ENCODE measurements around the gene ARID1B. TPM values are rescaled to one million over a fixed set of nuclear protein-coding genes. Genes with fewer than 3 reads are reported as not detected.
A peak's percentile ranks its signal among the peaks of the same experiment; 100 is the strongest.

ARID1B gene
- total RNA-seq, 2 donors from 2014 or later, result 92.3 to 129 TPM

GRCh38 chr6:156988276-156989158, 211.3 kb downstream of the ARID1B start:
- ATAC-seq (no peak), DNase-seq (ENCODE audit: low spot score) (no peak)
- H3K9me3 Mint-ChIP-seq, result no peaks in the 10 kb centered on the region
- no peaks in the 10 kb centered on the region for H3K27me3 Mint-ChIP-seq
- no peaks in the 10 kb centered on the region for H3K36me3 Mint-ChIP-seq
- no peak overlapping the region for H3K4me3 Mint-ChIP-seq
- peaks cover 35 to 43% of the 10 kb centered on the region in 2 donors for H3K4me1 Mint-ChIP-seq (ENCODE audit: low read depth in 2 of 2)
- no peak overlapping the region for H3K27ac Mint-ChIP-seq

GRCh38 chr6:156989159-156989806, 212.1 kb downstream of the ARID1B start:
- Mint-ChIP-seq H3K4me1 (ENCODE audit: low read depth in 2 of 2) (peaks cover 27 to 35% of the 10 kb centered on the region in 2 donors), H3K27me3 (no peaks in the 10 kb centered on the region), H3K9me3 (no peaks in the 10 kb centered on the region), H3K27ac (no peak overlapping the region), H3K4me3 (no peak overlapping the region), H3K36me3 (no peaks in the 10 kb centered on the region)
- DNase-seq (ENCODE audit: low spot score) (no peak), ATAC-seq (no peak)

GRCh38 chr6:156992020-156992804, 215.0 kb downstream of the ARID1B start:
- Mint-ChIP-seq H3K27me3 (no peaks in the 10 kb centered on the region), H3K27ac (no peak overlapping the region), H3K4me1 (ENCODE audit: low read depth in 2 of 2) (peaks cover 25 to 34% of the 10 kb centered on the region in 2 donors), H3K9me3 (no peaks in the 10 kb centered on the region), H3K36me3 (no peaks in the 10 kb centered on the region), H3K4me3 (no peak overlapping the region)
- DNase-seq (ENCODE audit: low spot score) (no peak), ATAC-seq (no peak)

GRCh38 chr6:156993713-156994112, 216.5 kb downstream of the ARID1B start:
- DNase-seq (ENCODE audit: low spot score), result no peak
- Mint-ChIP-seq H3K4me1 (ENCODE audit: low read depth in 2 of 2) (peaks cover 15 to 23% of the 10 kb centered on the region in 2 donors), H3K27me3 (no peaks in the 10 kb centered on the region), H3K9me3 (no peaks in the 10 kb centered on the region), H3K27ac (no peak overlapping the region), H3K4me3 (no peak overlapping the region), H3K36me3 (no peaks in the 10 kb centered on the region)
- no peak for ATAC-seq

GRCh38 chr6:156994215-156995076, 217.3 kb downstream of the ARID1B start:
- no peak overlapping the region for H3K4me3 Mint-ChIP-seq
- DNase-seq (ENCODE audit: low spot score), result no peak
- ATAC-seq, result no peak
- no peaks in the 10 kb centered on the region for H3K9me3 Mint-ChIP-seq
- no peak overlapping the region for H3K27ac Mint-ChIP-seq
- no peaks in the 10 kb centered on the region for H3K27me3 Mint-ChIP-seq
- no peaks in the 10 kb centered on the region for H3K36me3 Mint-ChIP-seq
- peaks cover 10 to 16% of the 10 kb centered on the region in 2 donors for H3K4me1 Mint-ChIP-seq (ENCODE audit: low read depth in 2 of 2)

- ATAC-seq (no peak), DNase-seq (ENCODE audit: low spot score) (no peak)
- Mint-ChIP-seq H3K36me3 (no peaks in the 10 kb centered on the region), H3K27ac (no peak overlapping the region), H3K4me3 (no peak overlapping the region), H3K4me1 (ENCODE audit: low read depth in 2 of 2) (peaks cover 14 to 22% of the 10 kb centered on the region in 2 donors), H3K27me3 (no peaks in the 10 kb centered on the region), H3K9me3 (no peaks in the 10 kb centered on the region)
These were observed 218.3 kb downstream of the ARID1B start for GRCh38 chr6:156995502-156995901.

- H3K9me3 Mint-ChIP-seq, result no peaks in the 10 kb centered on the region
- H3K4me1 Mint-ChIP-seq (ENCODE audit: low read depth in 2 of 2), result peaks cover 17 to 22% of the 10 kb centered on the region in 2 donors
- DNase-seq (ENCODE audit: low spot score), result no peak
- no peak for ATAC-seq
- H3K4me3 Mint-ChIP-seq, result no peak overlapping the region
- no peak overlapping the region for H3K27ac Mint-ChIP-seq
- H3K36me3 Mint-ChIP-seq, result no peaks in the 10 kb centered on the region
- no peaks in the 10 kb centered on the region for H3K27me3 Mint-ChIP-seq
These were observed 219.1 kb downstream of the ARID1B start for GRCh38 chr6:156996265-156996664.

- Mint-ChIP-seq H3K9me3 (no peaks in the 10 kb centered on the region), H3K36me3 (no peaks in the 10 kb centered on the region), H3K4me1 (ENCODE audit: low read depth in 2 of 2) (peaks cover 18 to 19% of the 10 kb centered on the region in 2 donors)
These were observed 221.7 kb downstream of the ARID1B start for GRCh38 chr6:156998794-156999330.

GRCh38 chr6:156999762-157000161, 222.6 kb downstream of the ARID1B start:
- Mint-ChIP-seq H3K9me3 (no peaks in the 10 kb centered on the region), H3K27me3 (no peaks in the 10 kb centered on the region), H3K27ac (no peak overlapping the region), H3K4me3 (no peak overlapping the region), H3K4me1 (ENCODE audit: low read depth in 2 of 2) (peaks cover 16 to 19% of the 10 kb centered on the region in 2 donors), H3K36me3 (no peaks in the 10 kb centered on the region)
- no peak for ATAC-seq
- no peak for DNase-seq (ENCODE audit: low spot score)

More at GRCh38 chr6:156998794-156999330, 221.7 kb downstream of the ARID1B start:
- H3K27me3 Mint-ChIP-seq, result no peaks in the 10 kb centered on the region
- H3K4me3 Mint-ChIP-seq, result no peak overlapping the region
- no peak overlapping the region for H3K27ac Mint-ChIP-seq
- no peak for DNase-seq (ENCODE audit: low spot score)
- no peak for ATAC-seq

- DNase-seq (ENCODE audit: low spot score) (no peak), ATAC-seq (no peak)
- Mint-ChIP-seq H3K9me3 (no peaks in the 10 kb centered on the region), H3K27ac (no peak overlapping the region), H3K4me1 (ENCODE audit: low read depth in 2 of 2) (peaks cover 23 to 24% of the 10 kb centered on the region in 2 donors), H3K36me3 (no peaks in the 10 kb centered on the region), H3K4me3 (no peak overlapping the region), H3K27me3 (no peaks in the 10 kb centered on the region)
These were observed 224.5 kb downstream of the ARID1B start for GRCh38 chr6:157001716-157002115.

GRCh38 chr6:157002774-157003173, 225.6 kb downstream of the ARID1B start:
- DNase-seq (ENCODE audit: low spot score), result no peak
- Mint-ChIP-seq H3K9me3 (no peaks in the 10 kb centered on the region), H3K4me1 (ENCODE audit: low read depth in 2 of 2) (peaks cover 24 to 29% of the 10 kb centered on the region in 2 donors), H3K27ac (peak overlapping the region in 1 of 2 donors; percentile 5), H3K36me3 (no peaks in the 10 kb centered on the region), H3K4me3 (no peak overlapping the region), H3K27me3 (no peaks in the 10 kb centered on the region)
- ATAC-seq, result no peak

GRCh38 chr6:157005940-157006339, 228.8 kb downstream of the ARID1B start:
- peaks cover 35% of the 10 kb centered on the region in 2 donors for H3K4me1 Mint-ChIP-seq (ENCODE audit: low read depth in 2 of 2)
- DNase-seq (ENCODE audit: low spot score) (no peak), ATAC-seq (no peak)
- H3K27me3 Mint-ChIP-seq, result no peaks in the 10 kb centered on the region
- no peaks in the 10 kb centered on the region for H3K36me3 Mint-ChIP-seq
- H3K4me3 Mint-ChIP-seq, result no peak overlapping the region
- H3K9me3 Mint-ChIP-seq, result no peaks in the 10 kb centered on the region
- H3K27ac Mint-ChIP-seq, result peak overlapping the region in 1 of 2 donors; percentile 4

GRCh38 chr6:157008568-157008967, 231.4 kb downstream of the ARID1B start:
- no peak overlapping the region for H3K4me3 Mint-ChIP-seq
- DNase-seq (ENCODE audit: low spot score) (no peak), ATAC-seq (no peak)
- H3K9me3 Mint-ChIP-seq, result no peaks in the 10 kb centered on the region
- no peaks in the 10 kb centered on the region for H3K27me3 Mint-ChIP-seq
- no peaks in the 10 kb centered on the region for H3K36me3 Mint-ChIP-seq
- H3K4me1 Mint-ChIP-seq (ENCODE audit: low read depth in 2 of 2), result peaks cover 29 to 31% of the 10 kb centered on the region in 2 donors
- no peak overlapping the region for H3K27ac Mint-ChIP-seq

All from natural killer cell treated with Interleukin-12 subunit alpha and Interleukin-12 subunit beta and Interleukin-15 and Interleukin-18, amount 100 ng/mL, for 72 hours (primary cell).